MG63 (cell line): Measurements from ENCODE around the gene UBXN2A. TPM values are rescaled to one million over a fixed set of nuclear protein-coding genes. Genes with fewer than 3 reads are reported as not detected.
"Not testable (repeated sequence)": the region's sequence is repeated elsewhere in the genome, so short reads cannot be mapped to it uniquely, and the experiment has no call there.

Experiments
- DNase-seq: peaks from one replicate; pipeline ENCODE4 v3.0.0-alpha.2; 2020
- H3K27me3 ChIP-seq: fragments of 250-450 bp; sonication (Bioruptor Pico); 2 replicates; pipeline ENCODE4 v1.5.1; 2020; ENCODE audit warnings: mild to moderate bottlenecking, moderate library complexity
- H3K36me3 ChIP-seq: fragments of 250-450 bp; sonication (Bioruptor Pico); 2 replicates; pipeline ENCODE4 v1.5.1; 2020; ENCODE audit warnings: mild to moderate bottlenecking, moderate library complexity
- H3K4me3 ChIP-seq: fragments of 250-450 bp; sonication (Bioruptor Pico); 2 replicates; pipeline ENCODE4 v1.5.1; 2020; ENCODE audit warnings: mild to moderate bottlenecking, moderate library complexity
- H3K9me3 ChIP-seq: fragments of 250-450 bp; sonication (Bioruptor Pico); 2 replicates; pipeline ENCODE4 v1.5.1; 2020; ENCODE audit warnings: mild to moderate bottlenecking, moderate library complexity
- total RNA-seq: library from RNA; depleted of rRNA; stranded (reverse); fragments of >200 nt; shearing (Covaris generic); gene quantifications from 2 replicates; pipeline ENCODE4 v1.2.3, GENCODE V29; 2014; ENCODE audit warnings: low replicate concordance

Gene UBXN2A
- total RNA-seq, 1 experiment from 2014 or later: 16.0 TPM

- H3K9me3 ChIP-seq: no peaks in the 10 kb centered on the region
These were observed 53.5 kb downstream of the UBXN2A start for GRCh38 chr2:23993736-23994269.

GRCh38 chr2:23994567-23994966 is 54.3 kb downstream of the UBXN2A start:
- Histone ChIP-seq H3K36me3 (no peaks in the 10 kb centered on the region), H3K9me3 (no peaks in the 10 kb centered on the region), H3K27me3 (no peaks in the 10 kb centered on the region), H3K4me3 (no peak overlapping the region)
- DNase-seq: no peak

More at GRCh38 chr2:23993736-23994269, 53.5 kb downstream of the UBXN2A start:
- Histone ChIP-seq H3K36me3 (no peaks in the 10 kb centered on the region), H3K4me3 (no peak overlapping the region), H3K27me3 (no peaks in the 10 kb centered on the region)
- DNase-seq: no peak

GRCh38 chr2:24007693-24008092 is 67.4 kb downstream of the UBXN2A start:
- Histone ChIP-seq H3K4me3 (no peak overlapping the region; the same call in 1 of the 2 replicates), H3K36me3 (no peaks in the 10 kb centered on the region), H3K9me3 (no peaks in the 10 kb centered on the region), H3K27me3 (no peaks in the 10 kb centered on the region)
- DNase-seq: no peak

GRCh38 chr2:24008672-24009366 is 68.6 kb downstream of the UBXN2A start:
- no peak for DNase-seq
- H3K9me3 ChIP-seq: no peaks in the 10 kb centered on the region
- no peaks in the 10 kb centered on the region for H3K27me3 ChIP-seq
- peak overlapping the region; percentile 28 for H3K4me3 ChIP-seq
- H3K36me3 ChIP-seq: no peaks in the 10 kb centered on the region

- Histone ChIP-seq H3K4me3 (no peak overlapping the region), H3K27me3 (no peaks in the 10 kb centered on the region)
These were observed 69.1 kb downstream of the UBXN2A start for GRCh38 chr2:24009367-24009679.

GRCh38 chr2:24009680-24010476 is 69.6 kb downstream of the UBXN2A start, which contains the start of gene MFSD2B:
TSS of gene MFSD2B (plus strand) at chr2:24010085. CDS start at chr2:24010097, 12 bp downstream.
- no peak for DNase-seq
- Histone ChIP-seq H3K36me3 (no peaks in the 10 kb centered on the region), H3K27me3 (no peaks in the 10 kb centered on the region), H3K4me3 (no peak within 1 kb of the TSS), H3K9me3 (no peaks in the 10 kb centered on the region)

More at GRCh38 chr2:24009367-24009679, 69.1 kb downstream of the UBXN2A start:
- DNase-seq: no peak
- Histone ChIP-seq H3K9me3 (no peaks in the 10 kb centered on the region), H3K36me3 (no peaks in the 10 kb centered on the region)

- Histone ChIP-seq H3K27me3 (no peaks in the 10 kb centered on the region), H3K4me3 (no peak overlapping the region), H3K9me3 (no peaks in the 10 kb centered on the region), H3K36me3 (no peaks in the 10 kb centered on the region)
- DNase-seq: no peak
These were observed 70.4 kb downstream of the UBXN2A start for GRCh38 chr2:24010477-24011249.

- H3K9me3 ChIP-seq: no peaks in the 10 kb centered on the region
- DNase-seq: no peak
These were observed 71.2 kb downstream of the UBXN2A start for GRCh38 chr2:24011250-24012104.

GRCh38 chr2:24012521-24013188 is 72.4 kb downstream of the UBXN2A start:
- no peak for DNase-seq
- H3K27me3 ChIP-seq: no peaks in the 10 kb centered on the region
- no peak overlapping the region for H3K4me3 ChIP-seq
- no peaks in the 10 kb centered on the region for H3K36me3 ChIP-seq
- no peaks in the 10 kb centered on the region for H3K9me3 ChIP-seq

More at GRCh38 chr2:24011250-24012104, 71.2 kb downstream of the UBXN2A start:
- no peaks in the 10 kb centered on the region for H3K27me3 ChIP-seq
- no peaks in the 10 kb centered on the region for H3K36me3 ChIP-seq
- H3K4me3 ChIP-seq: no peak overlapping the region

GRCh38 chr2:24014902-24015301 is 74.6 kb downstream of the UBXN2A start:
- not testable (repeated sequence) for H3K9me3 ChIP-seq, H3K4me3 ChIP-seq, H3K36me3 ChIP-seq, H3K27me3 ChIP-seq, DNase-seq

- no peaks in the 10 kb centered on the region for H3K27me3 ChIP-seq
These were observed 75.5 kb downstream of the UBXN2A start for GRCh38 chr2:24015562-24016375.

GRCh38 chr2:24016376-24016761 is 76.1 kb downstream of the UBXN2A start:
- no peaks in the 10 kb centered on the region for H3K9me3 ChIP-seq
- no peaks in the 10 kb centered on the region for H3K27me3 ChIP-seq
- no peaks in the 10 kb centered on the region for H3K36me3 ChIP-seq
- no peak for DNase-seq
- H3K4me3 ChIP-seq: no peak overlapping the region

More at GRCh38 chr2:24015562-24016375, 75.5 kb downstream of the UBXN2A start:
- H3K9me3 ChIP-seq: no peaks in the 10 kb centered on the region
- no peaks in the 10 kb centered on the region for H3K36me3 ChIP-seq
- peak; percentile 77 for DNase-seq
- no peak overlapping the region for H3K4me3 ChIP-seq

- Histone ChIP-seq H3K27me3 (no peaks in the 10 kb centered on the region), H3K9me3 (no peaks in the 10 kb centered on the region), H3K4me3 (no peak overlapping the region), H3K36me3 (no peaks in the 10 kb centered on the region; the same call in 1 of the 2 replicates)
- no peak for DNase-seq
These were observed 76.8 kb downstream of the UBXN2A start for GRCh38 chr2:24016853-24017703.

GRCh38 chr2:24017711-24018110 is 77.4 kb downstream of the UBXN2A start:
- Histone ChIP-seq H3K27me3 (no peaks in the 10 kb centered on the region), H3K9me3 (no peaks in the 10 kb centered on the region), H3K4me3 (no peak overlapping the region), H3K36me3 (peaks cover 3% of the 10 kb centered on the region; the same call in 1 of the 2 replicates)
- no peak for DNase-seq
